K562 (cell line): ENCODE measurements around the gene ZNF385C. TPM values are rescaled to one million over a fixed set of nuclear protein-coding genes. Genes with fewer than 3 reads are reported as not detected.

ENCODE experiments used
- BDP1 ChIP-seq: IDR thresholded peaks from 3 replicates; pipeline ENCODE4 v1.6.1; 2011; ENCODE audit not compliant: insufficient read length, insufficient read depth
- CBFA2T3 ChIP-seq: fragments of 450-650 bp; IDR thresholded peaks from 2 replicates; pipeline ENCODE4 v1.6.1; 2017
- DACH1 ChIP-seq: fragments of 450-650 bp; IDR thresholded peaks from 2 replicates; pipeline ENCODE4 v1.6.1; 2018; ENCODE audit not compliant: partially characterized antibody
- E2F1 ChIP-seq: sonication (generic); formaldehyde crosslinking; IDR thresholded peaks from 2 replicates; pipeline ENCODE4 v1.8.1; 2023; ENCODE audit warnings: mild to moderate bottlenecking, missing genetic modification reagents, moderate library complexity
- HMBOX1 ChIP-seq: sonication (generic); IDR thresholded peaks from 2 replicates; pipeline ENCODE4 v1.6.1; 2016
- HOMEZ ChIP-seq: fragments of 250-450 bp; sonication (Bioruptor Pico); IDR thresholded peaks from 2 replicates; pipeline ENCODE4 v1.4.0; 2020; ENCODE audit warnings: mild to moderate bottlenecking, moderate library complexity
- SRSF1 ChIP-seq: fragments of 200-400 bp; formaldehyde crosslinking; IDR thresholded peaks from 2 replicates; pipeline ENCODE4 v1.6.1; 2017; ENCODE audit warnings: mild to moderate bottlenecking, low read depth, low read length, moderate library complexity
- TFAP4 ChIP-seq: sonication (generic); formaldehyde crosslinking; IDR thresholded peaks from 2 replicates; pipeline ENCODE4 v1.8.0; 2022; ENCODE audit warnings: missing genetic modification reagents, mild to moderate bottlenecking, moderate library complexity, borderline replicate concordance
- ZBTB11 ChIP-seq, 3 experiments: fragments of 200-800 bp in 1 of 3; fragments of 250-450 bp in 1 of 3; fragments of 450-650 bp in 1 of 3; sonication (Bioruptor Pico) in 1 of 3; sonication (Bioruptor generic) in 1 of 3; formaldehyde crosslinking in 1 of 3; IDR thresholded peaks; 2 replicates each; pipeline versions ENCODE4 v1.6.1 to v1.8.0; 2016 to 2022; ENCODE audit warnings: mild to moderate bottlenecking in 2 of 3, missing genetic modification characterization in 2 of 3, missing compliant biosample characterization in 1 of 3, moderate library complexity in 1 of 3
- ZBTB33 ChIP-seq: sonication (generic); formaldehyde crosslinking; IDR thresholded peaks from 2 replicates; pipeline ENCODE4 v1.8.1; 2023; ENCODE audit warnings: mild to moderate bottlenecking, missing genetic modification reagents
- ZNF507 ChIP-seq: conservative IDR thresholded peaks from 2 replicates; pipeline ENCODE4 v1.6.1; 2017; ENCODE audit warnings: missing genetic modification characterization, missing compliant biosample characterization
- polyA plus RNA-seq, 8 experiments: library from polyadenylated mRNA; depleted of rRNA in 4 of 8; stranded (reverse) in 5 of 8; unstranded in 3 of 8; fragments of >200 nt; fragmentation: Nextera tagmentation in 2 of 8; fragmentation: Illumina TruSeq in 1 of 8; extraction: Ambion mirVana in 2 of 8; extraction: Trizol in 1 of 8; gene quantifications; 2 replicates each; pipeline versions ENCODE4 v1.2.1 to v1.2.3, GENCODE V29; 2011 to 2014; ENCODE audit warnings: inconsistent platforms in 1 of 8, missing spikeins in 1 of 8
- total RNA-seq, 7 experiments: library from RNA; depleted of rRNA in 6 of 7; stranded (reverse); fragments of >200 nt in 6 of 7; fragmentation: Illumina TruSeq in 2 of 7; extraction: Trizol in 2 of 7; gene quantifications; 2 replicates each; pipeline versions ENCODE4 v1.2.1 to v1.2.3, GENCODE V29; 2011 to 2021; ENCODE audit warnings: low replicate concordance in 1 of 7

ZNF385C gene
- total and polyA plus RNA-seq, 9 of the 15 experiments (the other 6 are each of a cell fraction or from before 2014, with no cell fraction given): 0.03 to 0.35 (median 0.18) TPM; not detected in 1

- TF ChIP-seq HMBOX1 (peak; percentile 82), HOMEZ (CRISPR knock-in tag) (no peak), DACH1 (no peak), ZBTB11 (CRISPR knock-in tag; IDR thresholded peaks at IDR 0.05) (peak in 1 of 3 experiments; percentile 65; a peak in 2 of 6 replicates), ZBTB33 (CRISPR knock-in tag) (no peak), E2F1 (no peak), BDP1 (no peak), SRSF1 (no peak), TFAP4 (peak; percentile 60), ZNF507 (tag) (no peak), CBFA2T3 (0 out of 2 replicates have a peak, but pooled peaks have one; percentile 6)
Measured at GRCh38 chr17:42135664-42136653, 37.7 kb upstream of the ZNF385C start (continued).
